Mononuclear cell (primary cell): ENCODE results near the gene ORM1. TPM values are rescaled to one million over a fixed set of nuclear protein-coding genes. Genes with fewer than 3 reads are reported as not detected.

ENCODE experiments used
- total RNA-seq: library from RNA; depleted of rRNA; stranded (reverse); fragments of >200 nt; gene quantifications from one replicate; pipeline ENCODE4 v1.2.3, GENCODE V29; 2012

ORM1 gene
- total RNA-seq, 1 donor: not detected

Other genes with a start within 250 kb of the ORM1 start
- not detected for gene AMBP, start 244.8 kb upstream of the ORM1 start, total RNA-seq
- gene KIF12, start 223.8 kb upstream of the ORM1 start, total RNA-seq: not detected
- 0.21 TPM for gene COL27A1, start 167.6 kb upstream of the ORM1 start, total RNA-seq
- gene ORM2, start 6.8 kb downstream of the ORM1 start, total RNA-seq: not detected
- gene AKNA, start 64.9 kb downstream of the ORM1 start, total RNA-seq: 99.5 TPM
- gene WHRN, start 182.4 kb downstream of the ORM1 start, total RNA-seq: 4.7 TPM